ENCODE measurements around the gene AQR.

AQR gene

GRCh38 chr15:34969340-34970097 is at the start of gene AQR:
Gene AQR, minus strand, starts transcription at chr15:34969742. Its CDS starts 129 bp downstream, at chr15:34969613.
- Mint-ChIP-seq H3K4me3 (peak within 1 kb of the TSS; percentile 97), H3K27me3 (ENCODE audit: low read depth) (no peaks in the 10 kb centered on the region), H3K4me1 (ENCODE audit: low read depth) (peaks cover 26% of the 10 kb centered on the region), H3K9me3 (no peaks in the 10 kb centered on the region), H3K27ac (peak within 1 kb of the TSS; percentile 89), H3K36me3 (ENCODE audit: low read depth) (peaks cover 12% of the 10 kb centered on the region)

GRCh38 chr15:35014241-35014640 is 44.7 kb upstream of the AQR start:
- H3K4me1 Mint-ChIP-seq (ENCODE audit: low read depth), result no peaks in the 10 kb centered on the region
- H3K36me3 Mint-ChIP-seq (ENCODE audit: low read depth), result no peaks in the 10 kb centered on the region
- no peak overlapping the region for H3K27ac Mint-ChIP-seq
- H3K4me3 Mint-ChIP-seq, result no peak overlapping the region
- H3K9me3 Mint-ChIP-seq, result no peaks in the 10 kb centered on the region
- H3K27me3 Mint-ChIP-seq (ENCODE audit: low read depth), result peaks cover 4% of the 10 kb centered on the region

- Mint-ChIP-seq H3K36me3 (ENCODE audit: low read depth) (no peaks in the 10 kb centered on the region), H3K27ac (no peak overlapping the region), H3K27me3 (ENCODE audit: low read depth) (peaks cover 4% of the 10 kb centered on the region), H3K4me3 (no peak overlapping the region), H3K9me3 (no peaks in the 10 kb centered on the region), H3K4me1 (ENCODE audit: low read depth) (no peaks in the 10 kb centered on the region)
Measured at GRCh38 chr15:35013370-35013769, 43.8 kb upstream of the AQR start.

GRCh38 chr15:35007397-35007796 is 37.9 kb upstream of the AQR start:
- no peaks in the 10 kb centered on the region for H3K9me3 Mint-ChIP-seq
- H3K36me3 Mint-ChIP-seq (ENCODE audit: low read depth), result no peaks in the 10 kb centered on the region
- H3K27me3 Mint-ChIP-seq (ENCODE audit: low read depth), result peaks cover 7% of the 10 kb centered on the region
- no peak overlapping the region for H3K27ac Mint-ChIP-seq
- H3K4me1 Mint-ChIP-seq (ENCODE audit: low read depth), result no peaks in the 10 kb centered on the region
- no peak overlapping the region for H3K4me3 Mint-ChIP-seq

GRCh38 chr15:35005933-35006332 is 36.4 kb upstream of the AQR start:
- H3K4me1 Mint-ChIP-seq (ENCODE audit: low read depth), result no peaks in the 10 kb centered on the region
- H3K9me3 Mint-ChIP-seq, result no peaks in the 10 kb centered on the region
- no peaks in the 10 kb centered on the region for H3K36me3 Mint-ChIP-seq (ENCODE audit: low read depth)
- H3K27ac Mint-ChIP-seq, result no peak overlapping the region
- peaks cover 8% of the 10 kb centered on the region for H3K27me3 Mint-ChIP-seq (ENCODE audit: low read depth)
- no peak overlapping the region for H3K4me3 Mint-ChIP-seq

- Mint-ChIP-seq H3K27me3 (ENCODE audit: low read depth) (peaks cover 8% of the 10 kb centered on the region), H3K27ac (no peak overlapping the region), H3K36me3 (ENCODE audit: low read depth) (no peaks in the 10 kb centered on the region), H3K4me3 (no peak overlapping the region), H3K4me1 (ENCODE audit: low read depth) (no peaks in the 10 kb centered on the region), H3K9me3 (no peaks in the 10 kb centered on the region)
Measured at GRCh38 chr15:35003928-35004327, 34.4 kb upstream of the AQR start.

GRCh38 chr15:35000511-35000910 is 31.0 kb upstream of the AQR start:
- no peaks in the 10 kb centered on the region for H3K9me3 Mint-ChIP-seq
- no peak overlapping the region for H3K4me3 Mint-ChIP-seq
- H3K27me3 Mint-ChIP-seq (ENCODE audit: low read depth), result peaks cover 3% of the 10 kb centered on the region
- H3K27ac Mint-ChIP-seq, result no peak overlapping the region
- H3K4me1 Mint-ChIP-seq (ENCODE audit: low read depth), result no peaks in the 10 kb centered on the region
- no peaks in the 10 kb centered on the region for H3K36me3 Mint-ChIP-seq (ENCODE audit: low read depth)

GRCh38 chr15:34999906-35000305 is 30.4 kb upstream of the AQR start:
- Mint-ChIP-seq H3K9me3 (no peaks in the 10 kb centered on the region), H3K4me1 (ENCODE audit: low read depth) (peaks cover 2% of the 10 kb centered on the region), H3K27me3 (ENCODE audit: low read depth) (peaks cover 3% of the 10 kb centered on the region), H3K36me3 (ENCODE audit: low read depth) (no peaks in the 10 kb centered on the region), H3K4me3 (no peak overlapping the region), H3K27ac (no peak overlapping the region)

- H3K4me3 Mint-ChIP-seq, result no peak overlapping the region
Measured at GRCh38 chr15:34994925-34995324, 25.4 kb upstream of the AQR start.

GRCh38 chr15:34993877-34994276 is 24.3 kb upstream of the AQR start:
- Mint-ChIP-seq H3K27ac (peak overlapping the region; percentile 81), H3K36me3 (ENCODE audit: low read depth) (no peaks in the 10 kb centered on the region), H3K9me3 (peaks cover 3% of the 10 kb centered on the region), H3K27me3 (ENCODE audit: low read depth) (no peaks in the 10 kb centered on the region), H3K4me1 (ENCODE audit: low read depth) (peaks cover 34% of the 10 kb centered on the region), H3K4me3 (peak overlapping the region; percentile 1)

More at GRCh38 chr15:34994925-34995324, 25.4 kb upstream of the AQR start:
- Mint-ChIP-seq H3K9me3 (peaks cover 3% of the 10 kb centered on the region), H3K27me3 (ENCODE audit: low read depth) (no peaks in the 10 kb centered on the region), H3K27ac (no peak overlapping the region), H3K36me3 (ENCODE audit: low read depth) (no peaks in the 10 kb centered on the region), H3K4me1 (ENCODE audit: low read depth) (peaks cover 27% of the 10 kb centered on the region)

GRCh38 chr15:34993412-34993811 is 23.9 kb upstream of the AQR start:
- Mint-ChIP-seq H3K27ac (peak overlapping the region; percentile 81), H3K9me3 (peaks cover 3% of the 10 kb centered on the region), H3K36me3 (ENCODE audit: low read depth) (no peaks in the 10 kb centered on the region), H3K4me3 (peak overlapping the region; percentile 1), H3K4me1 (ENCODE audit: low read depth) (peaks cover 38% of the 10 kb centered on the region), H3K27me3 (ENCODE audit: low read depth) (no peaks in the 10 kb centered on the region)

GRCh38 chr15:34988027-34988902 is 18.7 kb upstream of the AQR start, which contains the start of gene ZNF770:
Gene ZNF770, minus strand, starts transcription at chr15:34988287. Its CDS starts 4,853 bp downstream, at chr15:34983434.
- Mint-ChIP-seq H3K4me3 (peak within 1 kb of the TSS; percentile 95), H3K4me1 (ENCODE audit: low read depth) (peaks cover 43% of the 10 kb centered on the region), H3K27me3 (ENCODE audit: low read depth) (no peaks in the 10 kb centered on the region), H3K36me3 (ENCODE audit: low read depth) (peaks cover 6% of the 10 kb centered on the region), H3K9me3 (peaks cover 3% of the 10 kb centered on the region), H3K27ac (peak within 1 kb of the TSS; percentile 98)

- no peaks in the 10 kb centered on the region for H3K27me3 Mint-ChIP-seq (ENCODE audit: low read depth)
- peak overlapping the region; percentile 95 for H3K4me3 Mint-ChIP-seq
- peaks cover 10% of the 10 kb centered on the region for H3K36me3 Mint-ChIP-seq (ENCODE audit: low read depth)
- peak overlapping the region; percentile 98 for H3K27ac Mint-ChIP-seq
- H3K9me3 Mint-ChIP-seq, result no peaks in the 10 kb centered on the region
- H3K4me1 Mint-ChIP-seq (ENCODE audit: low read depth), result peaks cover 37% of the 10 kb centered on the region
Measured at GRCh38 chr15:34987609-34988026, 18.1 kb upstream of the AQR start.

GRCh38 chr15:34986771-34987480 is 17.4 kb upstream of the AQR start:
- no peaks in the 10 kb centered on the region for H3K27me3 Mint-ChIP-seq (ENCODE audit: low read depth)
- no peaks in the 10 kb centered on the region for H3K9me3 Mint-ChIP-seq
- peaks cover 17% of the 10 kb centered on the region for H3K36me3 Mint-ChIP-seq (ENCODE audit: low read depth)
- H3K4me3 Mint-ChIP-seq, result peak overlapping the region; percentile 95
- H3K27ac Mint-ChIP-seq, result peak overlapping the region; percentile 98
- peaks cover 35% of the 10 kb centered on the region for H3K4me1 Mint-ChIP-seq (ENCODE audit: low read depth)
